ENCODE data around the gene FAM83F. TPM values are rescaled to one million over a fixed set of nuclear protein-coding genes. Genes with fewer than 3 reads are reported as not detected.

The FAM83F gene
- total RNA-seq, 2 experiments from 2014 or later: 1.8 to 1.9 TPM

GRCh38 chr22:40058265-40058664 is 63.5 kb downstream of the FAM83F start:
- intact Hi-C loops (cut with micrococcal nuclease): loop anchor here (5.0 kb wide), 3 partner anchors 34 to 269 kb away; no protein-coding TSS in a partner anchor
- Mint-ChIP-seq H3K9me3 (no peaks in the 10 kb centered on the region), H3K4me3 (peak overlapping the region; percentile 59), H3K27ac (peak overlapping the region; percentile 61), H3K27me3 (ENCODE audit: low read depth) (no peaks in the 10 kb centered on the region), H3K4me1 (ENCODE audit: low read depth) (peaks cover 71% of the 10 kb centered on the region), H3K36me3 (ENCODE audit: low read depth) (no peaks in the 10 kb centered on the region)
- DNase-seq: peak; percentile 75
- CTCF ChIA-PET: interaction anchor here (0.6 to 0.7 kb wide), 2 partner anchors 7 to 25 kb away, joined by 3 read pairs; no protein-coding TSS in a partner anchor

DNA sequence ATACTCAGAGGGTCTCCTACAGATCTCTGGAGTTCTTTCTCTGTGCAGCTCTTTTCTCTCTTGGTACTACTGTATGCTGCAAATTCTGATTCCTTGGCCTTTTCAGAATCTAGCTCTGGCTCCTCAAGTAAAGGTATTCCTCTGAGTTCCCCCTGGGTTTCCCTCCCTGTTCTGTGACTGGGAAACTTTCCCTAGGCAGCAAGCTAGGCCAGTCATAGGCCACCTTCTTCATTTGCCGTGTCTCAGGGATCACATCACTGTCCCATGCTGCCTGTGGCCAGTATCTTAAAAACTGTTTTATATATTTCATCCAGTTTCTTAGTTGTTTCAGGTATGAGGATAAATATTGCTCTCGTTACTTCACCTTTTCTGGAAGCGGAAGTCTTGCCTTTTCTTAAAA is 71.2 kb downstream of the FAM83F start:
- H3K4me1 Mint-ChIP-seq (ENCODE audit: low read depth): peaks cover 64% of the 10 kb centered on the region
- peak overlapping the region; percentile 20 for H3K27ac Mint-ChIP-seq
- no peaks in the 10 kb centered on the region for H3K27me3 Mint-ChIP-seq (ENCODE audit: low read depth)
- no peak overlapping the region for H3K4me3 Mint-ChIP-seq
- CTCF ChIA-PET: interaction anchor here (0.6 to 0.8 kb wide), 2 partner anchors 8 to 266 kb away, joined by 3 read pairs; no protein-coding TSS in a partner anchor
- DNase-seq: no peak
- H3K36me3 Mint-ChIP-seq (ENCODE audit: low read depth): no peaks in the 10 kb centered on the region
- H3K9me3 Mint-ChIP-seq: no peaks in the 10 kb centered on the region
- intact Hi-C loops (cut with micrococcal nuclease): loop anchor here (2.0 kb wide), 1 partner anchor 15 kb away; no protein-coding TSS in a partner anchor

GRCh38 chr22:40067639-40068038 is 72.9 kb downstream of the FAM83F start:
- no peaks in the 10 kb centered on the region for H3K9me3 Mint-ChIP-seq
- DNase-seq: peak; percentile 45
- H3K27me3 Mint-ChIP-seq (ENCODE audit: low read depth): no peaks in the 10 kb centered on the region
- intact Hi-C loops (cut with micrococcal nuclease): loop anchor here (2.0 kb wide), 1 partner anchor 13 kb away; no protein-coding TSS in a partner anchor
- no peaks in the 10 kb centered on the region for H3K36me3 Mint-ChIP-seq (ENCODE audit: low read depth)
- CTCF ChIA-PET: interaction anchor here (1.1 kb wide), 1 partner anchor 13 kb away, joined by 3 read pairs; no protein-coding TSS in a partner anchor
- no peak overlapping the region for H3K27ac Mint-ChIP-seq
- peaks cover 73% of the 10 kb centered on the region for H3K4me1 Mint-ChIP-seq (ENCODE audit: low read depth)
- no peak overlapping the region for H3K4me3 Mint-ChIP-seq

GRCh38 chr22:40070701-40071100 is 75.9 kb downstream of the FAM83F start:
- intact Hi-C loops (cut with micrococcal nuclease): no loop called here
- no peak for DNase-seq
- H3K4me1 Mint-ChIP-seq (ENCODE audit: low read depth): peaks cover 72% of the 10 kb centered on the region
- H3K36me3 Mint-ChIP-seq (ENCODE audit: low read depth): no peaks in the 10 kb centered on the region
- no peak overlapping the region for H3K4me3 Mint-ChIP-seq
- H3K9me3 Mint-ChIP-seq: no peaks in the 10 kb centered on the region
- no peak overlapping the region for H3K27ac Mint-ChIP-seq
- H3K27me3 Mint-ChIP-seq (ENCODE audit: low read depth): no peaks in the 10 kb centered on the region
- CTCF ChIA-PET: interaction anchor here (0.6 to 1.8 kb wide), 3 partner anchors 12 to 553 kb away, joined by 3 to 5 read pairs (median 3); no protein-coding TSS in a partner anchor

DNA sequence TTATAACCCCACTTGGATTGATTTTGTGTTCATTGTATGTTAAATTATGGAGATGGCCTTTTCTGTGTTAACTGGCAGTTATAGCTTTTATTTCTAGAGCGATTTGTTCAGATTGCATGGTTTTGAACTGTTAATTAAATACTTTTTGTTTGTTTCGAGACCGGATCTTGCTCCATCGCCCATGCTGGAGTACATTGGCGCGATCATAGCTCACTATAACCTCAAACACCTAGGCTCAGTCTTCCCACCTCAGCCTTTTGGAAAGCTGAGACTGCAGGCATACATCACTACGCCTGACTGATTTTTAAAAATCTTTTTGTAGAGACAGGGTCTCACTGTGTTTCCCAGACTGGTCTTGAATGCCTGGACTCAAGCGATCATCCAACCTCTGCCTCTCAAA is 77.0 kb downstream of the FAM83F start:
- Mint-ChIP-seq H3K4me3 (no peak overlapping the region), H3K27me3 (ENCODE audit: low read depth) (no peaks in the 10 kb centered on the region), H3K4me1 (ENCODE audit: low read depth) (peaks cover 72% of the 10 kb centered on the region), H3K27ac (no peak overlapping the region), H3K36me3 (ENCODE audit: low read depth) (no peaks in the 10 kb centered on the region), H3K9me3 (no peaks in the 10 kb centered on the region)
- CTCF ChIA-PET: interaction anchor here (0.6 to 1.8 kb wide), 2 partner anchors 11 to 28 kb away, joined by 3 to 5 read pairs; no protein-coding TSS in a partner anchor
- DNase-seq: no peak
- intact Hi-C loops (cut with micrococcal nuclease): no loop called here

GRCh38 chr22:40076702-40077645 is 82.2 kb downstream of the FAM83F start:
- no peak for DNase-seq
- Mint-ChIP-seq H3K27me3 (ENCODE audit: low read depth) (no peaks in the 10 kb centered on the region), H3K27ac (peak overlapping the region; percentile 59), H3K4me1 (ENCODE audit: low read depth) (peaks cover 51% of the 10 kb centered on the region), H3K4me3 (peak overlapping the region; percentile 62), H3K36me3 (ENCODE audit: low read depth) (no peaks in the 10 kb centered on the region), H3K9me3 (no peaks in the 10 kb centered on the region)
- CTCF ChIA-PET: interaction anchor here (0.5 to 0.7 kb wide), 2 partner anchors 10 to 11 kb away, joined by 3 read pairs; no protein-coding TSS in a partner anchor
- intact Hi-C loops (cut with micrococcal nuclease): loop anchor here (2.0 kb wide), 1 partner anchor 16 kb away; no protein-coding TSS in a partner anchor

- Mint-ChIP-seq H3K27me3 (ENCODE audit: low read depth) (no peaks in the 10 kb centered on the region), H3K4me1 (ENCODE audit: low read depth) (peaks cover 50% of the 10 kb centered on the region), H3K36me3 (ENCODE audit: low read depth) (no peaks in the 10 kb centered on the region), H3K27ac (peak overlapping the region; percentile 52), H3K4me3 (no peak overlapping the region), H3K9me3 (no peaks in the 10 kb centered on the region)
- CTCF ChIA-PET: interaction anchor here (0.9 to 1.2 kb wide), 2 partner anchors 10 to 270 kb away, joined by 4 to 5 read pairs; no protein-coding TSS in a partner anchor
- DNase-seq: no peak
- intact Hi-C loops (cut with micrococcal nuclease): loop anchor here (2.0 kb wide), 1 partner anchor 15 kb away; no protein-coding TSS in a partner anchor
Measured at GRCh38 chr22:40077646-40078016, 82.9 kb downstream of the FAM83F start.

- intact Hi-C loops (cut with micrococcal nuclease): loop anchor here (2.0 kb wide), 1 partner anchor 15 kb away; no protein-coding TSS in a partner anchor
- peaks cover 34% of the 10 kb centered on the region for H3K4me1 Mint-ChIP-seq (ENCODE audit: low read depth)
- CTCF ChIA-PET: no interaction called here
- no peak overlapping the region for H3K27ac Mint-ChIP-seq
- H3K27me3 Mint-ChIP-seq (ENCODE audit: low read depth): no peaks in the 10 kb centered on the region
- H3K36me3 Mint-ChIP-seq (ENCODE audit: low read depth): no peaks in the 10 kb centered on the region
- no peak overlapping the region for H3K4me3 Mint-ChIP-seq
- H3K9me3 Mint-ChIP-seq: no peaks in the 10 kb centered on the region
- DNase-seq: no peak
Measured at GRCh38 chr22:40081662-40082061, 86.9 kb downstream of the FAM83F start.

DNA sequence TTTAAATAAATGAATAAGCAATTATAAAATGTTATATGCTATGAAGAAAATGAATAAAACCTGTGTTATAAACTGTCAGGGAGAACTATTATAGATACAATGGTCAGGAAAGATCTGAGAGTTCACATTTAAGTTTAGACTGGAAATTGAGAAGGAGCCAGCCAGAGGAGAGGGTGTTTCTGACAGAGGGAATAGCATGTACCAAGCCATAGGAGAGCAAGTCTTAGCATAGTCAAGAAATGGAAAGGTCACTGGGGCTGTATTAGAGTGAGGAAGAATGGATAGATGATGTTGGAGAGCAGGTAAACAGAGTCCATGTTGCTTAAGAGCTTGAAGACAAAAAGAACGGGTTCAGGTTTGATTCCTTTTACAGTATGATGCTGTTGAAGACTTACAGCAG is 87.4 kb downstream of the FAM83F start:
- CTCF ChIA-PET: no interaction called here
- Mint-ChIP-seq H3K4me1 (ENCODE audit: low read depth) (peaks cover 31% of the 10 kb centered on the region), H3K36me3 (ENCODE audit: low read depth) (no peaks in the 10 kb centered on the region), H3K9me3 (no peaks in the 10 kb centered on the region), H3K27ac (no peak overlapping the region), H3K27me3 (ENCODE audit: low read depth) (no peaks in the 10 kb centered on the region), H3K4me3 (no peak overlapping the region)
- intact Hi-C loops (cut with micrococcal nuclease): no loop called here
- no peak for DNase-seq

- Mint-ChIP-seq H3K36me3 (ENCODE audit: low read depth) (no peaks in the 10 kb centered on the region), H3K27ac (no peak overlapping the region), H3K4me1 (ENCODE audit: low read depth) (peaks cover 30% of the 10 kb centered on the region), H3K9me3 (no peaks in the 10 kb centered on the region), H3K27me3 (ENCODE audit: low read depth) (no peaks in the 10 kb centered on the region), H3K4me3 (no peak overlapping the region)
- intact Hi-C loops (cut with micrococcal nuclease): no loop called here
- CTCF ChIA-PET: interaction anchor here (0.7 to 1.3 kb wide), 2 partner anchors 12 to 25 kb away, joined by 3 to 5 read pairs; no protein-coding TSS in a partner anchor
- DNase-seq: no peak
Measured at GRCh38 chr22:40083794-40084193, 89.0 kb downstream of the FAM83F start.

GRCh38 chr22:40084246-40084645 is 89.5 kb downstream of the FAM83F start:
- intact Hi-C loops (cut with micrococcal nuclease): no loop called here
- no peaks in the 10 kb centered on the region for H3K36me3 Mint-ChIP-seq (ENCODE audit: low read depth)
- CTCF ChIA-PET: no interaction called here
- no peak for DNase-seq
- no peak overlapping the region for H3K27ac Mint-ChIP-seq
- H3K9me3 Mint-ChIP-seq: no peaks in the 10 kb centered on the region
- no peak overlapping the region for H3K4me3 Mint-ChIP-seq
- no peaks in the 10 kb centered on the region for H3K27me3 Mint-ChIP-seq (ENCODE audit: low read depth)
- H3K4me1 Mint-ChIP-seq (ENCODE audit: low read depth): peaks cover 31% of the 10 kb centered on the region

GRCh38 chr22:40088818-40089217 is 94.1 kb downstream of the FAM83F start:
- Mint-ChIP-seq H3K27me3 (ENCODE audit: low read depth) (no peaks in the 10 kb centered on the region), H3K9me3 (no peaks in the 10 kb centered on the region), H3K27ac (no peak overlapping the region), H3K4me1 (ENCODE audit: low read depth) (peaks cover 57% of the 10 kb centered on the region), H3K36me3 (ENCODE audit: low read depth) (no peaks in the 10 kb centered on the region), H3K4me3 (no peak overlapping the region)
- CTCF ChIA-PET: interaction anchor here (0.7 to 3.7 kb wide), 2 partner anchors 14 to 463 kb away, joined by 3 to 12 read pairs; no protein-coding TSS in a partner anchor
- intact Hi-C loops (cut with micrococcal nuclease): no loop called here
- no peak for DNase-seq

Data from activated naive CD4-positive, alpha-beta T cell treated with anti-CD3 and anti-CD28 coated beads for 36 hours (primary cell).